GM12891 (cell line): ENCODE measurements around the gene TRPC4.

ENCODE experiments used
- POLR2A ChIP-seq: IDR thresholded peaks from 2 replicates; pipeline ENCODE4 v1.6.1; 2011; ENCODE audit warnings: low read depth, low read length, control low read depth
- POLR2AphosphoS5 ChIP-seq: IDR thresholded peaks from 2 replicates; pipeline ENCODE4 v1.6.1; 2011; ENCODE audit warnings: low read depth, low read length, control low read depth
- TAF1 ChIP-seq: IDR thresholded peaks from 2 replicates; pipeline ENCODE4 v1.6.1; 2011; ENCODE audit warnings: low read depth, low read length, control low read depth

GRCh38 chr13:37905736-37906135 lies 36.2 kb upstream of the TRPC4 start:
- TF ChIP-seq POLR2AphosphoS5, result no peak
- no peak for TF ChIP-seq POLR2A
- no peak for TF ChIP-seq TAF1
